GM18517 (cell line): ENCODE data around the gene CTNNA1.

Source experiments
- ATAC-seq: cut with Tn5 transposase; IDR thresholded peaks from one replicate; pipeline ENCODE4 v1.9.1; 2021; ENCODE audit warnings: mild to moderate bottlenecking, moderate library complexity; ENCODE audit not compliant: unreplicated experiment

CTNNA1 gene

GRCh38 chr5:138944527-138945322, 191.5 kb downstream of the CTNNA1 start:
- no peak for ATAC-seq

DNA sequence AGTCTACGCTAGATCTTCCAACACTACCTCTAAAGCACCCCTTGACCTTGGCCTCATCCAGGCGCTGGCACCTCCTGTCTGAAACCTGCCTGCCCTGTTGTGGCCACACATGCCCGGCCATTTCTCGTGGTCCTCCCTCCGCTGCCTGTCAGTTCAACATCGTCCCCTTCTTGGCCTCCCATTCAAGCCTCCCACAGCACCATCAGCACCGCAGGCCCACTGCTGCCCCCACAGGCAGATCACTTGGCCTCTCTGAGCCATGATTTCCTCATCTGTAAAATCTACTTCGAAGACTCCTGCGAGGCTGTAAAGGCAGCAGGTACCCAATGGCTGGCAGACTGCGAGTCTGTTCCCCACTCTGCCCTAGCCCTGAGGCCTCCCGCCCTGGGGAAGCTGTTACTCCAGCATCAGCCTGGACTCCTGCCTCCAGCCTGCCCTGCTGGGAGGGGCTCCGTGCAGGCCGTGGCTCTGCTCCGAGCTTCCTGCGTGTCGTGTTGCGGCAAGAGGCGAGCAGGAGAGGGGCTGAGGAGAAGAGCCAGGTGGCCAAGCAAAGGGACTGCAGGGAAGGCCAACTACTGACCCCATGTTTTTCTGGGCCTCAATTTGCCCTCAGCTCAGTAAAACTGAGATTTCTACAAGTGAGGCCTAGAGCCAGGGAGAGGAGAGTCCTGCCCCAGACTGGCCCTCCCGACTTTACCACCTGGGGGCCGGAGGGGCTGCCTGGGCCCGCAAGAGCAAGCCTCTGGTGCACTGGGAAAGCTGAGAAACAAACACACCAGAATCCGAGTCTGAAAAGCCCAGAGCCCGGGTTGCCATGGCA, 192.4 kb downstream of the CTNNA1 start:
- ATAC-seq: no peak

- no peak for ATAC-seq
These were observed 193.0 kb downstream of the CTNNA1 start for GRCh38 chr5:138946241-138946623.

DNA sequence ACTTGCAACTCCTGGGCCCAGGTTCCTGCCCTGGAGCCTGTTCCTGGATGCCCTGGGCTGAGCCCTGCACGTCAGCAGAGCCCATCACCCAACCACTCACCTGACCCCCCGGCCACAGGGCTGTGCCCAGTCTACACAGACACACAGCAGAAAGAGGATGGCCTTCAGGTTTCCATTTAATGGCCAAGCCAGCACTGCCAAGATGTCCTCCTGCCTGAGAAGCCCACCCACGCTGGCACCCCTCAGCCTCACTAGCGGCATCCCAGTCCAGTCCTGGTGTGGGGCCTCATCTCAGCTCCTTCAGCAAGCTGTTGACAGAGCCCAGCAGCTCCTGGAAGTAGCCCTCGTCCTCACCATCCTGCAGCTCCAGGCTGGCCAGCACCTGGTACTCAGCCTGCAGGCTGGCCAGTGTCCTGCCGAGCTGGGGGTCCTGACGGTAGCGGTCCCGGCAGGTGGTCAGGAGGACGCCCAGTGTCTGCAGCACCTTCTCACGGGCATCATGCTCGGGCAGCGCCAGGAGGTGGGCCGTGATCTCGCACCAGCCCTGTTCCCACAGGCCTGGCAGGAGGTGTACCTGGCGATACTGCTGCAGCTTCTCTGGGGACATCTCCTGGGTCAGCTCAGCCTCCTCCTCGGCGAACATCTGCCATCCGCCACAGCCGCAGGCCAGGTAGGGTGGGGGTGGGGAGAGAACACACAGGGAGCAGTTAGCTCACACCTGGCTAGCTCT, 193.8 kb downstream of the CTNNA1 start:
- ATAC-seq: no peak

DNA sequence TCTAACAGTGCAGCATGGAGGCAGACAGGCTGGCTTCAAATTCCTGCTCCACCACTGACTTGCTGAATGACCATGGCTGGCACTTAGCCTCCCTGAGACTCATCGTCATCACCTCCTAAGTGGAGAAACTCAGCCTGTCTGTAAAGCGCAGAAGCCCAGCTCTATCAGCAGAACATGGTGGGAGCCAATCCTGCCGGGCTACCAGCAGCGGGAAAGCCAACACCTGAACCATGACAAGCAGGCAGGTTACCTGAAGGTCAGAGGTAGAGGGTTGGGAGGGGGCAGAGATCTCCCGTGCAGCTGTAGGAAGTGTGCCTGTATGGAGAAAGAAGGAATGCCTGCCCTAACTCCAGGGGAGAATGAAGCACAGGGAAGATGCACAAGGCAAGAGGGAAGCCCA, 194.6 kb downstream of the CTNNA1 start:
- ATAC-seq: no peak

GRCh38 chr5:138948471-138949222, 195.4 kb downstream of the CTNNA1 start:
- ATAC-seq: no peak

DNA sequence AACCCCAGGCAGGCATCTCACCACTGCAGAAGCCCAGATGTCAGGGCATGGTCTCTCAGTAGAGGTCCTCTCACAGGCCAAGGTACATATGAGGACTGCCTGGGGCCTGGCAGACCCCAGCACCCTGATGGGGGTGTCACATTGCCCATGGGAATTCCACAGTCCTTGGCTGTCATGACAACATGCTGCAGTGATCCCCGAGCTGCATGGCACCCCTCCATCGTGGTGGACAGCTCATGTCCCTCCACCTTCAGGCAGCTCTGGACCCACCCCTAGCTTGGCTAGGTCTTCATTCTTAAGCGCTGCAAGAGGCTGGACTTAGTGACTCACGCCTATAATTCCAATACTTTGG, 196.0 kb downstream of the CTNNA1 start:
- no peak for ATAC-seq

DNA sequence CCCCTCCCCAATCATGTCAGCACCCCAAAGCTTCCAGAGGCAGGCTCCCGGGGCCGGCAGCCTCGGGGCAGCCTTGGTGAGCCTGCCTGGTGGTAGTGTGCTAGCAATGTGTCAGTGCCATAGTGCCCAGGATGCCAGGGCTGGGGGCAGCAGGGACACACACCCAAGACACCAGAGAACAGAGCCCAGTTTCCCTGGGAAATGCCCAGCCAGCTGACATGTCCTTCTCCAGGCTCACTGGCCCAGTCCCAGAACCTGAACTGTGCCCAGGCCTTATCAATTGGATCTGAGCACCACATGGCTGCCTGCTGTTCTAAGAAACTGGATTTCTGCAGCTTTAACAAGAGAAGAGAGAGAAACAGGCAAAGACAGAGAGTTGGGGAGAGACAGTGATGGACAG, 196.8 kb downstream of the CTNNA1 start:
- no peak for ATAC-seq

DNA sequence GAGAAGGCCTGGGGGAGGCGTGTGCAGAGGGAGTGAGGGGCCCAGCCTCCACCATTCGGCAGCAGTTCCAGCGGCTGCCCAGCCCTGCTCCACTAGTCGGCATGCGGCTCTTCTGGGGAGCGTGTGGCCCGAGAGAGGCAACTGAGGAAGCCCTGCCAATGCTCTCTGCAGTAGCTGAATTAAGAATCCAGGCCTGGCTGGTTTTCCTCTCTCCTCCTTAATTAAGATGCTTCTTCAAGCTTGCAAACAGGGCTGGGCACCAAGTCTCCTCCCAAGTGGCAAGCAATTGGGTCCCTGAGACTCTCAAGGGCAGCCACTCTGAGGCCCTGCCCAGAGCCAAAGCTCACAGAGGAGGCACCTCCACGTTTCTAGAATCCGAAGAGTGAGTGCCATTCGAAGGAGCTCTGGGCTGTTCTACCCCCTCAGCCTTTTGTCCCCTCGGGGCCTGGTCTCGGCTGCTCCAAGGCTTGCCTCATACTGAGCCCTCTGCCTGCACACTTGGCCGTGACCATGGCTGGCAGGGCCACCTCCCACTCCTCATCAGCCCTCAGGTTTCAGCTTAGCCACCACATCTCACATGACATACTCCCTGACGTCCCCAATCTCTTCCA, 197.3 kb downstream of the CTNNA1 start:
- ATAC-seq: no peak

DNA sequence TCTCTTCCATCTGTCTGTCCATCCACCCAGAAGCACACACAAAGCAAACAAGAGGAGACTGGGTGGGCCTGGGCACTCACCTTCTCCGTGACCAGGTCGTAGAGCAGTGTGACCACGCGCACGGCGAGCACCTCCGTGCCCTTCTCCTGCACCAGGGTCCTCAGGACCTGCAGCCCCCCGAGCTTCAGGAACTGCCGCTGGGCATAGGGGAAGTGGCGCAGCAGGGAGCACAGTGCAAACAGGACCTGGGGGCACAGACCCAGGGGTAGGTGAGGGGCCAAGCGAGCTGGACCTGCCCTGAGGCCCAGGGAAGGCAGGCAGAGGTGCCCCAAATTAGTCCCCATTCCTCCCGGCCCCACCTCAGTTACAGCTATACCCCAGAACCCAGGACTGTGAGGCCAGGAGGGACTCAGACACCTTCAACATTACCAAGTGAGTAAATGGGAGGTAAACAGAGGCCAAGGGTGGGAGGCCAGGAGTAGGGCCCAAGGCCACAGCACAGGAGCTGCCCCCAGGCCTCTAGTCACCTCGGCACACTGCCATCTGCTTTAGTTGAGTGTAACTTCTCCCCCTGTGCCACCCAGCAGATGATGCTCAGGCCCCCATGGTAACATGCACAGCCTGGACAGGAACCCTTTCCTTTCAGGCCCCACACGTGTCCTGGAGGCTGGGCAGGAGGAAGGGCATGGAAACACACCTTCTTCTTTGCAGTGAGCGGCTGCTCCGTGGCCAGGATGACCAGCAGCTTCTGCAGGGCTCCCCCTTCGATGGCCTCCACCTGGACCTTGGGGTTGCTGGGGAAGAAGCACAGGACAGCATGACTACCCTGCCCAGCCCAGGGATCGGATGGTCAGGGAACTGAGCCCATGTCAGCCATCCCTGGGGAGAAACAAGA, 198.1 kb downstream of the CTNNA1 start:
- ATAC-seq: no peak

DNA sequence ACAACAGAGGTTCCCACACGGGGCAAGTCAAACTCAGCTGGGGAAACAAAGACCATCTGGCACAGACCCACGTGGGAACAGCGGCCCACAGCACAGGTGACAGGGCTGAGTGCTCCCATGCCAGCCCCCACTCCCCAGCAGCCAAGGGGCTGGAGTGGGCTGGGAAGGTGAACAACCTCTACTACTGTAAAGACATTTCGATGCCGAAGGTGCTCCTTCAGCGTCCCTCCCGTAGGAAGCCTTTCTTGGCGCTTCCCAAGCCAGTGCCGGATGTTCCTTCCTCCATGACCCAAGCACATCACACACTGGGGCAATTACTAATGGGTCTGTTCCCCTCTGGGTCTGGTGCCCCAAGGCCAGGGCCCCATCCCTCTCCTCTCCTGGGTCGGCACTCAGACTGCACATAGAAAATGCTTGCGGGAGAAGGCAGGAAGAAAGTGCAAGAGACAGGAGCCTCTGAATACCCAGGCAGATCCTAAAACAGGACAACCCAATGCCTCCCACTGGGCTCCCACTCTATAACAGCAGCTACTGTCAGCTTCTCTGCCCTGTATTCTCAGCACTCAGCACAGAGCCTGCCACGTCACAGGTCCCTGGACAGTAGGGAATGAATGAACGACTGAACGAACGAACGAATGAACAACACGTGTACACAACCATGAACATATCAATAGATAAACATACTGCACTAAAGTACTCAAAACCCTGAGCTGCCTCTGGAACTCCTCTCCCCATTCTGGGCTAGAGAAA, 198.9 kb downstream of the CTNNA1 start:
- no peak for ATAC-seq

DNA sequence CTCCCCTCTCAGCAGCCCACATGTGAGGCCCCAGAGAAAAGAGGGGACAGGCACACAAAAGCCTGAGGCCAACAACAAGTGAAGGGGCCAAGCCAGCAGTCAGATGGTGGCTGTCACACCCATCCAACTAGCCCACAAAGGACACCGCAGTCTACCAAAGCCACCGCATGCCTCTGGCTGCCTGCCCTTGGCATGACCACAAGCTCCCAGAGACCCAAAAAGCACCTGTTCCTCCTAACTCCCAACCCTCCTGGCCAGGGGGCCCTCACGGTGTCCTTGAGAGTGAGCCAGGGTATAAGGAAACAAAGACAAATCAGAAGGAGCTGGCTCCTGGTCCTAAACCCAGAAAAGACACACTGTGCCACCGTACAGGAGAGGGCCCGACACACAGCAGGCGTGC, 199.7 kb downstream of the CTNNA1 start:
- ATAC-seq: no peak

- no peak for ATAC-seq
These were observed 200.4 kb downstream of the CTNNA1 start for GRCh38 chr5:138953387-138954256.

- ATAC-seq: no peak
These were observed 201.2 kb downstream of the CTNNA1 start for GRCh38 chr5:138954257-138955012.

GRCh38 chr5:138955013-138955660, 201.9 kb downstream of the CTNNA1 start:
- no peak for ATAC-seq

DNA sequence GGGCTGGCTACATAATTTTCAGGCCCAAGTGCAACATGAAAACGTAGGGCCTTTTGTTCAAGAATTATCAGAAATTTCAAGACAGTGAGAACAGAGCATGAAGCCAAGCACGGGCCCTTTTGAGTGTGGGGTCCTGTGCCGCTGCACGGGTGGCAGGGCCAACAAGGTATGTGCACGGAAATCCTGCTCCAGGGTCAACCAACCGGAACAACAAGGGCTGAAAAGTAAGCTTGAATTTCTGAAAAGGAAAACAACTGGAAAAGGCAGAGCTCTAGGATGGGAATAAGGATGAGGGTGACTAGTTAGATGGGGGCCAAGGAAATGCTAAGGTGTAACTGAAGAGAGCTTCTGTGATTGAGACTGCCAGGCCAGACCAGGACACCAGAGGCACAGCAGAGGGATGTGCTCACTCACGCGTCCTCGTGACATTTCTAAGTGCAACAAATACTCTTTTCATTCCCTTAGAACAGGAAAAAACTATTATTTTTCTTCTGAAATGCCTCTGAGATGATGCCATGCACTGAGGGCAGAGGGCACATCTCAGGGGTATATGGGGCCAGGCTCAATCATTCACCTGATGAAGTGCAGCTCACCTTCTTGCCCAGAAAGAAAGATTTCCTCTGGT, 202.6 kb downstream of the CTNNA1 start:
- no peak for ATAC-seq
